Subcutaneous abdominal adipose tissue (tissue), 5 donors: ENCODE data around the gene ATG12.
A peak's percentile ranks its signal among the peaks of the same experiment; 100 is the strongest.

Experiments
- H3K27ac ChIP-seq: one replicate; pipeline ENCODE4 v1.7.0; 2013; ENCODE audit warnings: low read depth, mild to moderate bottlenecking, inconsistent platforms, low read length, moderate library complexity
- H3K27me3 ChIP-seq, 5 donors: one replicate each; pipeline ENCODE4 v1.7.0; 2013; ENCODE audit warnings: low read length in 5 of 5, inconsistent platforms in 1 of 5; ENCODE audit not compliant: control insufficient read depth in 5 of 5, insufficient read depth in 4 of 5
- H3K36me3 ChIP-seq, 5 donors: one replicate each; pipeline ENCODE4 v1.7.0; 2013; ENCODE audit warnings: low read length in 5 of 5; ENCODE audit not compliant: control insufficient read depth in 5 of 5, insufficient read depth in 5 of 5
- H3K4me1 ChIP-seq, 5 donors: one replicate each; pipeline ENCODE4 v1.7.0; 2013; ENCODE audit warnings: low read length in 5 of 5, mild to moderate bottlenecking in 3 of 5, moderate library complexity in 1 of 5; ENCODE audit not compliant: control insufficient read depth in 5 of 5, insufficient read depth in 5 of 5
- H3K4me3 ChIP-seq, 5 donors: one replicate each; pipeline ENCODE4 v1.7.0; 2013; ENCODE audit warnings: low read length in 5 of 5, low read depth in 1 of 5
- H3K9ac ChIP-seq, 5 donors: one replicate each; pipeline ENCODE4 v1.7.0; 2013; ENCODE audit warnings: low read length in 5 of 5, mild to moderate bottlenecking in 4 of 5, moderate library complexity in 3 of 5
- H3K9me3 ChIP-seq, 5 donors: one replicate each; pipeline ENCODE4 v1.7.0; 2013; ENCODE audit warnings: low read length in 5 of 5; ENCODE audit not compliant: control insufficient read depth in 5 of 5
- donor health status: healthy.
- donor health status: healthy.
- donor health status: healthy.
- donor health status: healthy.
- donor health status: healthy.

The ATG12 gene

GRCh38 chr5:115859378-115859777, 18.0 kb upstream of the ATG12 start:
- peaks cover 0 to 31% (median 16%) of the 10 kb centered on the region in 5 donors for H3K4me1 ChIP-seq
- no peak overlapping the region for H3K9ac ChIP-seq
- H3K27ac ChIP-seq = no peak overlapping the region
- no peaks in the 10 kb centered on the region for H3K36me3 ChIP-seq
- H3K27me3 ChIP-seq = no peaks in the 10 kb centered on the region
- no peak overlapping the region for H3K4me3 ChIP-seq
- H3K9me3 ChIP-seq = peaks cover 0 to 5% (median 0%) of the 10 kb centered on the region in 5 donors

GRCh38 chr5:115858396-115858795, 17.0 kb upstream of the ATG12 start:
- Histone ChIP-seq H3K36me3 (no peaks in the 10 kb centered on the region), H3K4me1 (peaks cover 0 to 31% (median 16%) of the 10 kb centered on the region in 5 donors), H3K27me3 (no peaks in the 10 kb centered on the region), H3K27ac (peak overlapping the region; percentile 1), H3K9ac (no peak overlapping the region), H3K9me3 (peaks cover 0 to 6% (median 2%) of the 10 kb centered on the region in 5 donors), H3K4me3 (no peak overlapping the region)

GRCh38 chr5:115857626-115858349, 16.4 kb upstream of the ATG12 start:
- Histone ChIP-seq H3K9me3 (peaks cover 0 to 5% (median 2%) of the 10 kb centered on the region in 5 donors), H3K27me3 (no peaks in the 10 kb centered on the region), H3K36me3 (no peaks in the 10 kb centered on the region), H3K4me1 (peaks cover 0 to 31% (median 16%) of the 10 kb centered on the region in 5 donors), H3K9ac (peak overlapping the region in 1 of 5 donors; percentile 9), H3K4me3 (no peak overlapping the region), H3K27ac (peak overlapping the region; percentile 1)

- H3K36me3 ChIP-seq = no peaks in the 10 kb centered on the region
- no peak overlapping the region for H3K4me3 ChIP-seq
- peak overlapping the region in 1 of 5 donors; percentile 9 for H3K9ac ChIP-seq
- H3K27me3 ChIP-seq = no peaks in the 10 kb centered on the region
- peaks cover 0 to 5% (median 2%) of the 10 kb centered on the region in 5 donors for H3K9me3 ChIP-seq
- H3K4me1 ChIP-seq = peaks cover 0 to 31% (median 16%) of the 10 kb centered on the region in 5 donors
- H3K27ac ChIP-seq = no peak overlapping the region
These were observed 15.7 kb upstream of the ATG12 start for GRCh38 chr5:115857057-115857479.

- Histone ChIP-seq H3K4me1 (peaks cover 0 to 36% (median 18%) of the 10 kb centered on the region in 5 donors), H3K27ac (no peak overlapping the region), H3K9me3 (peaks cover 0 to 5% (median 2%) of the 10 kb centered on the region in 5 donors), H3K9ac (no peak overlapping the region), H3K4me3 (no peak overlapping the region), H3K36me3 (no peaks in the 10 kb centered on the region), H3K27me3 (no peaks in the 10 kb centered on the region)
These were observed 14.6 kb upstream of the ATG12 start for GRCh38 chr5:115855959-115856358.

DNA sequence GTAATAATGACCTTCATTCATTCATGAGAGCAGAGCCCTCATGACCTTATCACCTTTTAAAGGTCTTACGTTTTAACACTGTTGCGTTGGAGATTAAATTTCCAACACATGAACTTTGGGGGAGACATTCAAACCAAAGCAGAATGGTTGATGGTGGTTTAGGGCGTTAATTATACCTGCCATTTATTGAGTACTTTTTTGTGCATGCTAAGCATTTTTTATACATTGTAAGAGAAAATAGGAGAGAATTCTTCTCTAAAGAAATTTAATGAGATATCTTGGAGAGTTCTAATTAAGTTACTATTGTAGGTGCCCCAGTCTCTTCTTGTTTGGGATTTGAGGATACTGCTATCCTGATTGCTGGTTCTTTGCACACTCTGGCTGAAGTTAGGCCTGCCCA, 12.8 kb upstream of the ATG12 start:
- Histone ChIP-seq H3K4me3 (no peak overlapping the region), H3K4me1 (peaks cover 0 to 40% (median 24%) of the 10 kb centered on the region in 5 donors), H3K36me3 (no peaks in the 10 kb centered on the region), H3K27me3 (no peaks in the 10 kb centered on the region), H3K9me3 (peaks cover 0 to 5% (median 2%) of the 10 kb centered on the region in 5 donors), H3K9ac (no peak overlapping the region), H3K27ac (no peak overlapping the region)

DNA sequence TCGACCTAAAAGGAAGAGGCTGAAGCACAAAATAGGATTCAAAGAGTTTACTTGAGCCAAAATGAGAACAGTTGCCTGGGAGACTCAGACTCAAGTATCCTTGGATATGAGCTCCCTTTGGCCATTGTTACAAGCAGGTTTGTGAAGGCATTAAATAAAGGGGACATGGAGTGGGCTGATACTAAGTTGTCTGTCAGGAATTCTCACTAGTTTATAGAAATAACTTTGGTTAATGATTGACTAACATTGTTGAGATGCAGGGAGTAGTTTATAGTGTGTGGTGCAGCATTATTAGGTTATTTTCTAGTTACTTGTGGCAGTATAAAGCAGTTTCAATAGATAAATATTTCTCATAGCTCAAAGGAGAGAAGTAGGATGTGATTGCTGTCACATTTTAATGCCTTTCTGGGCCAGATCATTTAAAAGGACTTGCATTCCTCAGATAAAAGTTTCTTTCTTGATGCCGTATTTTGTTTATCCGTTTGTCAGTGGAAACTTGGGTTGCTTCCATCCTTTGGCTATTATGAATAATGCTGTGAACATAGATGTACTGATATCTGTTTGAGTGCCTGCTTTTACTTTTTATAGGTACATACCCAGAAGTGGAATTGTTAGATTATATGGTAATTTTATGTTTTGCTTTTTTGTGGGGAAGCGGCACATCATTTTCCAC, 9.5 kb upstream of the ATG12 start:
- Histone ChIP-seq H3K9ac (no peak overlapping the region), H3K27me3 (no peaks in the 10 kb centered on the region), H3K4me3 (no peak overlapping the region), H3K4me1 (peaks cover 0 to 13% (median 6%) of the 10 kb centered on the region in 5 donors), H3K36me3 (no peaks in the 10 kb centered on the region), H3K9me3 (peaks cover 0 to 5% (median 2%) of the 10 kb centered on the region in 5 donors), H3K27ac (no peak overlapping the region)

DNA sequence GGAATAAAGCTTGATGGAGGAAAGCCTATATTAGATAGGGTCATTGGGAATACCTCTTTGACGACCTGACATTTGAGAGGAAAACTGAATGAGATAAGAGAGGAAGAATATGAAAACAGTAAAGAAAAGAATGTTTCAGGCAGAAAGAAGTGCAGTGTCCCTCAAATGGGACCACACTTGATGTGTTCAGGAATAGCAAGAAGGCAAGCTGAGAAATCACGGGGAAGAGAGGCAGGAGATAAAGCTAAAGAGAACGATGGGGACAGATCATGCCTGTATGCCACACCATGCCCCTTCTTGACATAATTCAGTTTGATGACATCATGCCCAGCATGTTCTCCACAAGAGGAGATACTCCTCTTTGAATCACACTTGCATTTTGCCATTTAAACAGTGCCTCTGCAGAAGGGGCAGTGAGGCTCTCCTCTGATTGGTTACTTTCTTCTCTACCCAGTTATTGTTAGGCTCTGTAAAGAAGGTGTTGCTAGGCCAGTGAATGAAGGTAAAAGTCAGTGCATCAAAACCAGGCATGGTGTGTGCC, 8.0 kb upstream of the ATG12 start:
- Histone ChIP-seq H3K27me3 (no peaks in the 10 kb centered on the region), H3K4me1 (peaks cover 0 to 18% (median 14%) of the 10 kb centered on the region in 5 donors), H3K9me3 (peaks cover 0 to 5% (median 2%) of the 10 kb centered on the region in 5 donors), H3K36me3 (no peaks in the 10 kb centered on the region), H3K4me3 (no peak overlapping the region), H3K27ac (no peak overlapping the region), H3K9ac (no peak overlapping the region)

DNA sequence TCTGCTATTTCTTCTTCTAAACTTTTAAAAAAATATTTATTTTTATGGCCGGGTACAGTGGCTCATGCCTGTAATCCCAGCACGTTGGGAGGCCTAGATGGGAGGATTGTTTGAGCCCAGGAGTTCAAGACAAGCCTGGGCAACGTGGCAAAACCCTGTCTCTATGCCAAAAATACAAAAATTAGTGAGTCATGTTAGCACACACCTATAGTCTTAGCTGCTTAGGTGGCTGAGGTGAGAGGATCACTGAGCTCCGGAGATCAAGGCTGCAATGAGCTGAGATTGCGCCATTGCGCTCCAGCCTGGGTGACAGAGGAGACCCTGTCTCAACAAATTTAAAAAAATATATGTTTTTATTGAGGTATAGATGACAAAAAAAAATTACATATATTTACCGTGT, 5.9 kb upstream of the ATG12 start:
- Histone ChIP-seq H3K9me3 (no peaks in the 10 kb centered on the region), H3K27me3 (no peaks in the 10 kb centered on the region), H3K9ac (no peak overlapping the region), H3K36me3 (no peaks in the 10 kb centered on the region), H3K4me1 (peaks cover 0 to 37% (median 34%) of the 10 kb centered on the region in 5 donors), H3K27ac (no peak overlapping the region), H3K4me3 (no peak overlapping the region)

DNA sequence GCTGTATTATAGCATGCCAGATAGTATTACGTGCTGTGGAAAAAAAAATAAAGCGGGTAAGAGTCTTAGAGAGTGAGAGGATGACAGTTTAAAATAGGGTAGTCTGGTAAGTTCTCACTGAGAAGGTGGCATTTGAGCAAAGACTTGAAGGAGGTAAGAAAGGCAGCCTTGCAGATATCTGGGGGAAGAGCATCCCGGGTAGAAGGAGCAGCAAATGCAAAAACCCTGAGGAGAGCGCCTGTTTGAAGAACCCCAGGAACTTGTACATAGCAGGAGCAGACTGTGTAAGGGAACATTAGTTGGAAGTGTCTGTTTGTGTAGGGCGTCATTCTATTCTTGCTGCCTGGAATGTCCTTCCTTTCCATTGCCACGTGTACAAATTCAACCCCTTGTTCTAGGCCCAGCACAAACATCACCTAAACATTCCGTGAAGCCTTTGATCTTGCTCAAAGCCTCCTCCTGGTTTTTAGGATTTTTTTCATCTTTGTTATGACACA, 3.0 kb upstream of the ATG12 start:
- no peak overlapping the region for H3K27ac ChIP-seq

More for the DNA sequence above, 3.0 kb upstream of the ATG12 start:
- no peaks in the 10 kb centered on the region for H3K27me3 ChIP-seq
- H3K4me1 ChIP-seq = peaks cover 3 to 46% (median 44%) of the 10 kb centered on the region in 5 donors
- peak overlapping the region in 2 of 5 donors; percentile 17 to 29 for H3K4me3 ChIP-seq
- no peaks in the 10 kb centered on the region for H3K9me3 ChIP-seq
- H3K9ac ChIP-seq = peak overlapping the region in 2 of 5 donors; percentile 47 to 56
- no peaks in the 10 kb centered on the region for H3K36me3 ChIP-seq
